ACC112 (cell line): ENCODE measurements around the gene APEX2.

ENCODE experiments used
- H2AFZ ChIP-seq: fragments of 200-600 bp; sonication (generic); one replicate; pipeline ENCODE4 v1.6.0; 2017; ENCODE audit warnings: antibody characterized with exemption, low read length; ENCODE audit not compliant: unreplicated experiment
- H3K27ac ChIP-seq: fragments of 200-600 bp; sonication (generic); 2 replicates; pipeline ENCODE4 v1.5.1; 2014; ENCODE audit warnings: low read depth, mild to moderate bottlenecking, antibody characterized with exemption, low read length, moderate library complexity
- H3K27me3 ChIP-seq: fragments of 200-600 bp; sonication (generic); 2 replicates; pipeline ENCODE4 v1.6.1; 2014; ENCODE audit warnings: mild to moderate bottlenecking, antibody characterized with exemption, low read length, moderate library complexity, mixed read lengths; ENCODE audit not compliant: insufficient read depth
- H3K36me3 ChIP-seq: fragments of 200-600 bp; sonication (generic); 2 replicates; pipeline ENCODE4 v1.6.1; 2016; ENCODE audit warnings: mild to moderate bottlenecking, antibody characterized with exemption, low read length, moderate library complexity, mixed read lengths; ENCODE audit not compliant: insufficient read depth
- H3K4me1 ChIP-seq: fragments of 200-600 bp; sonication (generic); one replicate; pipeline ENCODE4 v1.6.1; 2016; ENCODE audit warnings: low read length, mixed read lengths; ENCODE audit not compliant: insufficient read depth, unreplicated experiment, control insufficient read depth
- H3K4me3 ChIP-seq: fragments of 200-600 bp; sonication (generic); 2 replicates; pipeline ENCODE4 v1.5.1; 2014; ENCODE audit warnings: mild to moderate bottlenecking, low read depth, low read length
- H3K79me2 ChIP-seq: fragments of 200-600 bp; sonication (generic); one replicate; pipeline ENCODE4 v1.6.0; 2016; ENCODE audit warnings: low read length; ENCODE audit not compliant: control insufficient read depth, unreplicated experiment, insufficient read depth

APEX2 gene

GRCh38 chrX:54992911-54993622, 7.1 kb upstream of the APEX2 start:
- Histone ChIP-seq H3K4me3 (no peak overlapping the region), H3K36me3 (no peaks in the 10 kb centered on the region), H3K27ac (no peak overlapping the region), H3K79me2 (no peaks in the 10 kb centered on the region), H3K27me3 (no peaks in the 10 kb centered on the region), H2AFZ (no peak overlapping the region), H3K4me1 (no peaks in the 10 kb centered on the region)

DNA sequence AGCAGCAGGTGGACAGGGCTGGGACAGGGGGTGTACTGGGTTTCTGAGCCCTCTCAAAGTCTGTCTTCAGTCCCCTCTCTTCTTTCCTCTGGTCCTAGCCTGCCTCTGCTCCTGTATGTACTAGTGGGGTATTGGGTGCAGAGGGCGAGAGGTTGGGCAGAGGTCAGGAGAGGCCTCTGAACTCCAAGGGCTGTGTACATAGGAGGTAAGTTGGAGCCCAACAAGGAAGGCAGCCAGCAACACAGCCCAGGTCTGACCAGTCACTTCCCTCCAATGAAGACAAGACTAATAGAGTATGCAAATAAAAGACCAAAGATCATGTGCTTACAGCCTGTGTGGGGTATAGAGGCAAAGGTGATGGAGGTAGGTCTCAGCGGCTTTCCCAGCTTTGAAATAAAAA, 6.1 kb upstream of the APEX2 start, which contains the start of gene PFKFB1:
PFKFB1 (minus strand) TSS at position 90 of the 400 bp plus-strand sequence. CDS start 181 bp downstream, outside the sequence.
- no peaks in the 10 kb centered on the region for H3K79me2 ChIP-seq
- no peaks in the 10 kb centered on the region for H3K36me3 ChIP-seq
- H3K4me3 ChIP-seq = no peak within 1 kb of the TSS
- H2AFZ ChIP-seq = no peak within 1 kb of the TSS
- no peak within 1 kb of the TSS for H3K27ac ChIP-seq
- no peaks in the 10 kb centered on the region for H3K27me3 ChIP-seq
- no peaks in the 10 kb centered on the region for H3K4me1 ChIP-seq

- Histone ChIP-seq H3K79me2 (no peaks in the 10 kb centered on the region), H3K4me1 (no peaks in the 10 kb centered on the region), H3K36me3 (no peaks in the 10 kb centered on the region), H3K4me3 (no peak overlapping the region), H2AFZ (no peak overlapping the region), H3K27ac (no peak overlapping the region), H3K27me3 (no peaks in the 10 kb centered on the region)
Observed at GRCh38 chrX:54994668-54995351, 5.4 kb upstream of the APEX2 start.

DNA sequence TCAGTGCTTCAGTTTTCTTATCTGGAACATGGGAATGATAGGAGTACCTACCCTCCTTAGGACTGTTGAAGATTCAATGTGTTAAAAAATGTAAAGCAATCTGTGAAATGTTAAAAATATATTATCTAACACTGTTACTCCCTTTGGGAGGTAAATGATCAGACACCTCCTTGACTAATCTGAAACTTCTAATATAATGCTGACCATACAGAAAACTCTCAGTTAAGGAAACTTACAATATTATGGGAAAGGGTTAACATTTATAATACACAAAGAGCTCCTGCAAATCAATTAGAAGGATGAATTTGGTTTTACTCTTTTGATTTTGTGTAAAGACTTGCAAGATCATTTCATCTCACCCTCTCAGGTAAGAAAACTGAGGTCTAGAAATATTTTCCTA, 4.5 kb upstream of the APEX2 start:
- Histone ChIP-seq H3K4me1 (no peaks in the 10 kb centered on the region), H2AFZ (no peak overlapping the region), H3K79me2 (peaks cover 4% of the 10 kb centered on the region), H3K27me3 (no peaks in the 10 kb centered on the region), H3K27ac (no peak overlapping the region), H3K4me3 (no peak overlapping the region), H3K36me3 (no peaks in the 10 kb centered on the region)

- no peaks in the 10 kb centered on the region for H3K27me3 ChIP-seq
Observed at GRCh38 chrX:55004231-55004630, 4.1 kb downstream of the APEX2 start.

GRCh38 chrX:55005256-55005655, 5.1 kb downstream of the APEX2 start:
- Histone ChIP-seq H3K27me3 (no peaks in the 10 kb centered on the region), H3K27ac (no peak overlapping the region), H3K79me2 (peaks cover 15% of the 10 kb centered on the region), H3K4me3 (no peak overlapping the region), H2AFZ (no peak overlapping the region), H3K36me3 (no peaks in the 10 kb centered on the region), H3K4me1 (peaks cover 17% of the 10 kb centered on the region)

More at GRCh38 chrX:55004231-55004630, 4.1 kb downstream of the APEX2 start:
- H3K27ac ChIP-seq = no peak overlapping the region
- H3K36me3 ChIP-seq = no peaks in the 10 kb centered on the region
- H3K79me2 ChIP-seq = peaks cover 15% of the 10 kb centered on the region
- H3K4me1 ChIP-seq = peaks cover 17% of the 10 kb centered on the region
- H3K4me3 ChIP-seq = no peak overlapping the region
- no peak overlapping the region for H2AFZ ChIP-seq

GRCh38 chrX:55006827-55007621, 6.9 kb downstream of the APEX2 start:
- Histone ChIP-seq H3K4me1 (peaks cover 15% of the 10 kb centered on the region), H3K79me2 (no peaks in the 10 kb centered on the region), H3K27ac (no peak overlapping the region), H3K36me3 (no peaks in the 10 kb centered on the region), H3K27me3 (no peaks in the 10 kb centered on the region), H2AFZ (no peak overlapping the region), H3K4me3 (no peak overlapping the region)

GRCh38 chrX:55007656-55008055, 7.5 kb downstream of the APEX2 start:
- Histone ChIP-seq H3K79me2 (no peaks in the 10 kb centered on the region), H3K27me3 (no peaks in the 10 kb centered on the region), H3K36me3 (no peaks in the 10 kb centered on the region), H2AFZ (no peak overlapping the region), H3K27ac (no peak overlapping the region), H3K4me1 (peaks cover 15% of the 10 kb centered on the region), H3K4me3 (no peak overlapping the region)

DNA sequence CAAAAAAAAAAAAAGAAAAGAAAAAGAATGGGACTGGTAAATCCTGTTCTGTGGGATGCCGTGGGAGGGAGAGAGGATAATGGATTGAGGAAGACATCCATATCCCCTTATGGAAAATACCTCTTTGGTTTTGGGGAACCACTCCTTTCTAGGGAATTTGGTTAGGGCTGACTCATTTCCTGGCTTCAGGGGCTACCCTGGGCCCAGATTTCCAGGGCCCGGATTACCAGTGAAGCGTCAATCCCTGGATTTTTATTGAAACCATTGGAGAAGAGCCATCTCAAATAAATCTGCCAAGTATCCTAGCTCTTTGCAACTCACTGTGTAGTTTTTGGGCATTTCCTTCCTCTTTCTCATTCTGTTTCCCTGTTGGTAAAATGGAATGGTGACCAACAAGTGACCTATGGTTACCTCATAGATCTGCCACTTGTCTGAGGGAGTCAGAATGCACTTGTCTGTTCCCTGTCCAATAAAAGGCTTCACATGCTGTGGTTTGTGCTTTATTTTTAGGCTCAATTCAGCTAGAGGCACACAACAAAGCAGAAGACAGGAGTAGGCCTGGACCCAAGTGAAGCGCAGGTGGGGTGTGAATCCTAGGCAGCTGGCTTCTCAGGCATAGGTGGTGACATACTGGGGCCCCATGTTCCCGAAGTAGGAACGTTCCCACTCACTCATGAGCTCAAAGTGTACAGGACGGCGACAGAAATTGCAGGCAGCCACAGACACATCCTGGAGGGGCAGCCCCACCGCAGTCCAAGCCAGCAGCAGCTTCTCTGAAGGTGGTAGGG, 8.6 kb downstream of the APEX2 start:
- Histone ChIP-seq H3K27ac (no peak overlapping the region; the same call in 1 of the 2 replicates), H3K27me3 (no peaks in the 10 kb centered on the region), H3K4me1 (peaks cover 15% of the 10 kb centered on the region), H3K36me3 (no peaks in the 10 kb centered on the region), H2AFZ (no peak overlapping the region), H3K4me3 (no peak overlapping the region), H3K79me2 (no peaks in the 10 kb centered on the region)

DNA sequence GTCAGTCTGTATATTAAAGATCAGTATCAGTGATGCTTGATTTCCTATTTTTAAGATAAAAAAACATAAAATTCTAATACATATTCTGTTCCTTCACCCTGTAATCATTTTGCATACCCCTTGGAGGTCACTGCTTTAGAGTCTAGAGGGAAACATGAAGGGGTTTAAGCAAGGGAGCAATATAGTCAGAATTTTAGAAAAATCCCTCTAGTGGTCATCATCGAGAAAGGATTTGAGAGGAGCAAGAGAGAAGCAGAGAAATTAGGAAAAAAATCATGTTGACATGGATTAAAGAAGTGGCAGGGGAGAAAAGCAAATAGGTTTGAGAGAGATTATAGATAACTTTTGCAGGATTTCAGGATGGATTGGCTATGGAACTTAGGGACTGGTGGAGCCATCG, 11.1 kb downstream of the APEX2 start:
- Histone ChIP-seq H3K4me1 (peaks cover 15% of the 10 kb centered on the region), H3K36me3 (no peaks in the 10 kb centered on the region), H3K79me2 (no peaks in the 10 kb centered on the region), H3K27ac (no peak overlapping the region), H3K27me3 (no peaks in the 10 kb centered on the region), H3K4me3 (no peak overlapping the region), H2AFZ (no peak overlapping the region)
